AG04450 (cell line): ENCODE measurements around the gene GLIPR1L1. TPM values are rescaled to one million over a fixed set of nuclear protein-coding genes. Genes with fewer than 3 reads are reported as not detected.

Experiments used
- CTCF ChIA-PET: fragments of 300-600, 350-600 bp; formaldehyde crosslinking; extraction: SDS; loops from one replicate; lab custom pipeline; 2022; ENCODE audit warnings: antibody characterized with exemption, inconsistent platforms; lab: Charles Lee
- POLR2A ChIA-PET: fragments of 350-600 bp; formaldehyde crosslinking; extraction: SDS; loops from one replicate; lab custom pipeline; 2021; ENCODE audit warnings: antibody characterized with exemption, inconsistent platforms; lab: Yijun Ruan, JAX
- DNase-seq: peaks from one replicate; pipeline ENCODE4 v3.0.0-alpha.2; 2011; ENCODE audit warnings: low read depth, low spot score
- H3K27ac ChIP-seq: one replicate; pipeline ENCODE4 v1.5.1; 2012; ENCODE audit warnings: low read depth, low read length, control low read depth
- H3K27me3 ChIP-seq: one replicate; pipeline ENCODE4 v1.6.0; 2012; ENCODE audit warnings: low read length; ENCODE audit not compliant: control insufficient read depth, insufficient read depth
- H3K4me3 ChIP-seq: 2 replicates; pipeline ENCODE4 v1.5.1; 2011; ENCODE audit warnings: mild to moderate bottlenecking, low read depth, low read length, control low read depth
- H3K9me3 ChIP-seq: 2 replicates; pipeline ENCODE4 v1.5.1; 2012; ENCODE audit warnings: low read length; ENCODE audit not compliant: control insufficient read depth, insufficient read depth
- polyA minus RNA-seq: library from RNA; depleted of rRNA, polyadenylated mRNA; stranded (reverse); fragments of >200 nt; gene quantifications from 2 replicates; pipeline ENCODE4 v1.2.3, GENCODE V29; 2011; rRNA and poly(A)+ RNA removed
- polyA plus RNA-seq: library from polyadenylated mRNA; depleted of rRNA; stranded (reverse); fragments of >200 nt; gene quantifications from 2 replicates; pipeline ENCODE4 v1.2.3, GENCODE V29; 2011; rRNA removed
- TF ChIP-seq, protein P1 (sequence below): IDR thresholded peaks from 2 replicates; pipeline ENCODE4 v1.5.1; 2011; ENCODE audit warnings: low read depth, low read length, control low read depth, inconsistent platforms

The GLIPR1L1 gene, protein sequence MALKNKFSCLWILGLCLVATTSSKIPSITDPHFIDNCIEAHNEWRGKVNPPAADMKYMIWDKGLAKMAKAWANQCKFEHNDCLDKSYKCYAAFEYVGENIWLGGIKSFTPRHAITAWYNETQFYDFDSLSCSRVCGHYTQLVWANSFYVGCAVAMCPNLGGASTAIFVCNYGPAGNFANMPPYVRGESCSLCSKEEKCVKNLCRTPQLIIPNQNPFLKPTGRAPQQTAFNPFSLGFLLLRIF
- polyA plus RNA-seq: not detected in 2 replicates
- polyA minus RNA-seq: not detected in 2 replicates

DNA sequence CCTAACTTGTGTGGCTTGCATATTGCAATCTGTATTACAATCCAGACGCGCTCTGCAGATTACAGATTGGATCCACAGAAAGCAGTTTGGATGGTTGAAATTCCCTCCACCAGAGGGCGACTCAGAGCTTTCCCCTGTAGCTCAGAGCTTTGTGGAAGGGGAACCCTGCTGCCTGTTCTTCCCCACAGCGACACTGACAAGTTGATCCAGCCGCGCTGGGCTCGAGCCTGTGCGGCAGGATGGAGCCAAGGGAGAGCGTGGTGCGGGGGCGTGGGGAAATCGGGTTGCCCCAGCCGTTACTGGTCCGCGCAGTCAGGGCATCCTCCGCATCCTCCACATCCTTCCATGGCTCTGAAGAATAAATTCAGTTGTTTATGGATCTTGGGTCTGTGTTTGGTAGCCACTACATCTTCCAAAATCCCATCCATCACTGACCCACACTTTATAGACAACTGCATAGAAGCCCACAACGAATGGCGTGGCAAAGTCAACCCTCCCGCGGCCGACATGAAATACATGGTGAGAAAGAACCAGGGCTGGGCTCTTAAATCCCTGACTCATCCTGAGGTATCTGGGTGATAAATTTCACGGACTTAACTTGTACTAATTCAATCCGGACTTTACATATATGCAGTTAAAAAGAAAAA, at the start of gene GLIPR1L1:
GLIPR1L1 (plus strand) TSS at position 287 of the 647 bp plus-strand sequence; CDS start at position 346, 59 bp downstream.
- H3K27ac ChIP-seq: peak within 1 kb of the TSS; percentile 34
- no peaks in the 10 kb centered on the region for H3K9me3 ChIP-seq
- TF ChIP-seq, protein P1, sequence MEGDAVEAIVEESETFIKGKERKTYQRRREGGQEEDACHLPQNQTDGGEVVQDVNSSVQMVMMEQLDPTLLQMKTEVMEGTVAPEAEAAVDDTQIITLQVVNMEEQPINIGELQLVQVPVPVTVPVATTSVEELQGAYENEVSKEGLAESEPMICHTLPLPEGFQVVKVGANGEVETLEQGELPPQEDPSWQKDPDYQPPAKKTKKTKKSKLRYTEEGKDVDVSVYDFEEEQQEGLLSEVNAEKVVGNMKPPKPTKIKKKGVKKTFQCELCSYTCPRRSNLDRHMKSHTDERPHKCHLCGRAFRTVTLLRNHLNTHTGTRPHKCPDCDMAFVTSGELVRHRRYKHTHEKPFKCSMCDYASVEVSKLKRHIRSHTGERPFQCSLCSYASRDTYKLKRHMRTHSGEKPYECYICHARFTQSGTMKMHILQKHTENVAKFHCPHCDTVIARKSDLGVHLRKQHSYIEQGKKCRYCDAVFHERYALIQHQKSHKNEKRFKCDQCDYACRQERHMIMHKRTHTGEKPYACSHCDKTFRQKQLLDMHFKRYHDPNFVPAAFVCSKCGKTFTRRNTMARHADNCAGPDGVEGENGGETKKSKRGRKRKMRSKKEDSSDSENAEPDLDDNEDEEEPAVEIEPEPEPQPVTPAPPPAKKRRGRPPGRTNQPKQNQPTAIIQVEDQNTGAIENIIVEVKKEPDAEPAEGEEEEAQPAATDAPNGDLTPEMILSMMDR: peak; percentile 89
- ChIA-PET POLR2A (interaction anchor here (1.0 to 1.2 kb wide), 2 partner anchors 146 to 163 kb away, joined by 3 to 5 read pairs; partner anchors contain the start of gene GLIPR1), CTCF (interaction anchor here (0.5 to 5.3 kb wide), 29 partner anchors 8 to 702 kb away, joined by 3 to 47 read pairs (median 4); partner anchors contain the start of genes GLIPR1L2 and KRR1)
- H3K4me3 ChIP-seq: peak within 1 kb of the TSS; percentile 65
- H3K27me3 ChIP-seq: no peaks in the 10 kb centered on the region
- DNase-seq: peak; percentile 82

DNA sequence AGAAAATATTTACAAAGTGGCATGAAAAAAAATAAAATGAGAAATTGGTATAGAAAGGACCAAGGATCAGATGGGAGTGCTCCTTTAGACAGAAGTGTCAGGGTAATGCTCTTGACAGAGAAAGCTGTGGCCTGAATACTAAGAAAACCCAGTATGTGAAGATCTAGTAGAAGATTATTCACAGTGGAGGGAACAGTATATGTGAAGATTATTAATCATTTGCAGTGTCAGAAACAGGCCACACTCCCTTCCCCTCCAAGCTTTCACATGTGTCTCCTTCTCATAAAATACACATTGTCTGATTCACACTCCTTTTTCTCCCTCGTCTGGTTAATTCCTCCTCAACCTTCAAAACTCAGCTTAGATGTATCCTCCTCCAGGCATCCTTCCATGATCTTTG, 45.6 kb upstream of the GLIPR1L1 start:
- Histone ChIP-seq H3K9me3 (no peaks in the 10 kb centered on the region), H3K4me3 (no peak overlapping the region), H3K27ac (no peak overlapping the region), H3K27me3 (no peaks in the 10 kb centered on the region)
- POLR2A ChIA-PET: no interaction called here
- no peak for DNase-seq
- CTCF ChIA-PET: interaction anchor here (0.8 to 3.3 kb wide), 8 partner anchors 15 to 602 kb away, joined by 3 to 17 read pairs (median 4); no protein-coding TSS in a partner anchor
- TF ChIP-seq, protein P1: no peak

DNA sequence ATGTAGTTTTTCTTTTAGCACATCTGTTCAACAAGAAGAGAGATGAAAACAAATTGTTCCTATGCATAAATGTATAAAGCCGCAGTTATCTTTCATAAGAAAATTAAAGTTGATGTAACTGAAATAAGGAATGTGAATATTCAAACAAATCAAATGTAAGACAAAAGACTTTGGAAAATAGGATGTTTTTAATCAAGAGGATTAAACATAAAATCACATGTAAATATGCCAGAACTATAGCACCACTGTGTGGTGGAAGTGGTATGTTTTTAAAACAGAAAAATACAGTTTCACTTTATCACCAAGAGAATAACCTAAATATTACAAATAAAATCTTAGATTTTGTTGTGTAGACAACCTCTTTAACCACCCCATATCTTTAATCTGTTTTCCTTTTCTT, 44.7 kb upstream of the GLIPR1L1 start:
- ChIA-PET CTCF (interaction anchor here (0.8 to 3.3 kb wide), 8 partner anchors 15 to 602 kb away, joined by 3 to 17 read pairs (median 4); no protein-coding TSS in a partner anchor), POLR2A (no interaction called here)
- Histone ChIP-seq H3K27me3 (no peaks in the 10 kb centered on the region), H3K27ac (no peak overlapping the region), H3K9me3 (no peaks in the 10 kb centered on the region), H3K4me3 (no peak overlapping the region)
- TF ChIP-seq, protein P1: peak; percentile 37
- no peak for DNase-seq

DNA sequence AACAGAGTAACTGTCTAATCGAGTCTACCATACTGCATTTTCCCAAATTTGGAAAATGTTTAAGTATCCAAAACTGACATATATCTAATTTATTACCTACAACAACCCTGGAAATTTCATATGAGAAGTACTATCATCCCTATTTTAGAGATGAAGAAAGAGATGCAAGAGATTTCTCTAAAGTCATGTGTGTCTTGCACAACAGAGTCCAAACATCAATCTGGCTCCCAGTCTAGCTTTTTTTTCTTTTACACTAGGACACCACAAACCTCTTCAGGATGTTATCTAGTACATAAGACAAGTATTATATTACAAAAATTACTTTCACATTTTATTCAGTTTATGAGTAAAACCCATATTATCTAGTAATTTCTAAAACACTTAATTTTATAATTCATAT, 43.5 kb upstream of the GLIPR1L1 start:
- Histone ChIP-seq H3K4me3 (no peak overlapping the region), H3K27me3 (no peaks in the 10 kb centered on the region), H3K9me3 (no peaks in the 10 kb centered on the region), H3K27ac (no peak overlapping the region)
- ChIA-PET POLR2A (no interaction called here), CTCF (interaction anchor here (0.7 kb wide), 1 partner anchor 488 kb away, joined by 3 read pairs; no protein-coding TSS in a partner anchor)
- no peak for DNase-seq
- TF ChIP-seq, protein P1: no peak
